GM12891 (cell line): ENCODE measurements around the gene KLHL42.

Experiments
- PAX5 ChIP-seq: IDR thresholded peaks from 2 replicates; pipeline ENCODE4 v1.6.1; 2011; ENCODE audit warnings: low read length, moderate library complexity, mild to moderate bottlenecking; ENCODE audit not compliant: insufficient read depth, severe bottlenecking
- POLR2A ChIP-seq: IDR thresholded peaks from 2 replicates; pipeline ENCODE4 v1.6.1; 2011; ENCODE audit warnings: low read depth, low read length, control low read depth
- POLR2AphosphoS5 ChIP-seq: IDR thresholded peaks from 2 replicates; pipeline ENCODE4 v1.6.1; 2011; ENCODE audit warnings: low read depth, low read length, control low read depth
- POU2F2 ChIP-seq: IDR thresholded peaks from 2 replicates; pipeline ENCODE4 v1.6.1; 2011; ENCODE audit warnings: low read depth, mild to moderate bottlenecking, control low read depth, low read length, moderate library complexity
- TAF1 ChIP-seq: IDR thresholded peaks from 2 replicates; pipeline ENCODE4 v1.6.1; 2011; ENCODE audit warnings: low read depth, low read length, control low read depth

DNA sequence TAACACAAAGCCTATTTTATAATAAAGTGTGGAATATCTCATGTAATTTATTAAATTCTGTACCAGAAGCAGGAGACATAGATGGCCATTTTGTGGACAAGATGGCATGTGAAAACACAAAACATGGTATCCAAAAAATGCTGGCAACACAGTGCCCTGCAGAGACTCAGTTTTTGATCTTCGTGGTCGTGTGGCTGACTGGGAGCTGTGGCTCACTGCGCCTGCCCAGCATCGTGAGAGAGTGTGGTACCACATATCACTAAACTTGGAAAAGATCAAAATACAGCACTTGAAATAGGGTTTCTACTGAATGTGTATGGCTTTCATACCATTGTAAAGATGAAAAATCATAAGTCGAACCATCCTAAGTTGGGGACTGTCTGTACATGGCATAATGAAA lies 43.0 kb downstream of the KLHL42 start:
- TF ChIP-seq POLR2AphosphoS5: no peak
- no peak for TF ChIP-seq TAF1
- TF ChIP-seq POLR2A: no peak
- no peak for TF ChIP-seq POU2F2
- TF ChIP-seq PAX5: no peak
